Measurements from ENCODE around the gene CDH4.

CDH4 gene

GRCh38 chr20:61797971-61798411 lies 545.9 kb downstream of the CDH4 start:
- DNase-seq: no peak
- TF ChIP-seq POLR2A (IDR thresholded peaks at IDR 0.05; ENCODE audit: low read length): no peak
- no peak for TF ChIP-seq GATA1 (IDR thresholded peaks at IDR 0.05; ENCODE audit: low read depth, low read length)

GRCh38 chr20:61798632-61799031 lies 546.6 kb downstream of the CDH4 start:
- no peak for TF ChIP-seq GATA1 (IDR thresholded peaks at IDR 0.05; ENCODE audit: low read depth, low read length)
- no peak for TF ChIP-seq POLR2A (IDR thresholded peaks at IDR 0.05; ENCODE audit: low read length)
- no peak for DNase-seq

GRCh38 chr20:61799394-61799923 lies 547.4 kb downstream of the CDH4 start:
- no peak for DNase-seq
- TF ChIP-seq POLR2A (IDR thresholded peaks at IDR 0.05; ENCODE audit: low read length): no peak
- no peak for TF ChIP-seq GATA1 (IDR thresholded peaks at IDR 0.05; ENCODE audit: low read depth, low read length)

- no peak for DNase-seq
- TF ChIP-seq POLR2A (IDR thresholded peaks at IDR 0.05; ENCODE audit: low read length): no peak
- TF ChIP-seq GATA1 (IDR thresholded peaks at IDR 0.05; ENCODE audit: low read depth, low read length): no peak
Observed at GRCh38 chr20:61799928-61800327, 547.9 kb downstream of the CDH4 start.

- DNase-seq: no peak
- no peak for TF ChIP-seq GATA1 (IDR thresholded peaks at IDR 0.05; ENCODE audit: low read depth, low read length)
- TF ChIP-seq POLR2A (IDR thresholded peaks at IDR 0.05; ENCODE audit: low read length): no peak
Observed at GRCh38 chr20:61800359-61801064, 548.5 kb downstream of the CDH4 start.

GRCh38 chr20:61801065-61801360 lies 549.0 kb downstream of the CDH4 start:
- TF ChIP-seq GATA1 (IDR thresholded peaks at IDR 0.05; ENCODE audit: low read depth, low read length) (no peak), POLR2A (IDR thresholded peaks at IDR 0.05; ENCODE audit: low read length) (no peak)
- DNase-seq: no peak

GRCh38 chr20:61801428-61801827 lies 549.4 kb downstream of the CDH4 start:
- no peak for DNase-seq
- TF ChIP-seq POLR2A (IDR thresholded peaks at IDR 0.05; ENCODE audit: low read length) (no peak), GATA1 (IDR thresholded peaks at IDR 0.05; ENCODE audit: low read depth, low read length) (no peak)

GRCh38 chr20:61801857-61802442 lies 549.9 kb downstream of the CDH4 start:
- TF ChIP-seq POLR2A (IDR thresholded peaks at IDR 0.05; ENCODE audit: low read length) (no peak), GATA1 (IDR thresholded peaks at IDR 0.05; ENCODE audit: low read depth, low read length) (no peak)
- no peak for DNase-seq

GRCh38 chr20:61802721-61803311 lies 550.8 kb downstream of the CDH4 start:
- TF ChIP-seq POLR2A (IDR thresholded peaks at IDR 0.05; ENCODE audit: low read length): no peak
- no peak for TF ChIP-seq GATA1 (IDR thresholded peaks at IDR 0.05; ENCODE audit: low read depth, low read length)
- DNase-seq: no peak

GRCh38 chr20:61803416-61803914 lies 551.4 kb downstream of the CDH4 start:
- DNase-seq: no peak
- TF ChIP-seq GATA1 (IDR thresholded peaks at IDR 0.05; ENCODE audit: low read depth, low read length) (no peak), POLR2A (IDR thresholded peaks at IDR 0.05; ENCODE audit: low read length) (no peak)

GRCh38 chr20:61803915-61804751 lies 552.1 kb downstream of the CDH4 start:
- no peak for DNase-seq
- TF ChIP-seq POLR2A (IDR thresholded peaks at IDR 0.05; ENCODE audit: low read length) (no peak), GATA1 (IDR thresholded peaks at IDR 0.05; ENCODE audit: low read depth, low read length) (no peak)

- DNase-seq: no peak
- TF ChIP-seq GATA1 (IDR thresholded peaks at IDR 0.05; ENCODE audit: low read depth, low read length) (no peak), POLR2A (IDR thresholded peaks at IDR 0.05; ENCODE audit: low read length) (no peak)
Observed at GRCh38 chr20:61804752-61805295, 552.8 kb downstream of the CDH4 start.

GRCh38 chr20:61805365-61805764 lies 553.3 kb downstream of the CDH4 start:
- TF ChIP-seq POLR2A (IDR thresholded peaks at IDR 0.05; ENCODE audit: low read length): no peak
- no peak for TF ChIP-seq GATA1 (IDR thresholded peaks at IDR 0.05; ENCODE audit: low read depth, low read length)
- no peak for DNase-seq
